Measurements from ENCODE around the gene PMM1. TPM values are rescaled to one million over a fixed set of nuclear protein-coding genes. Genes with fewer than 3 reads are reported as not detected.

The PMM1 gene
- polyA plus RNA-seq, 1 of the 3 experiments (the other 2 are of a cell fraction): 46.4 TPM

DNA sequence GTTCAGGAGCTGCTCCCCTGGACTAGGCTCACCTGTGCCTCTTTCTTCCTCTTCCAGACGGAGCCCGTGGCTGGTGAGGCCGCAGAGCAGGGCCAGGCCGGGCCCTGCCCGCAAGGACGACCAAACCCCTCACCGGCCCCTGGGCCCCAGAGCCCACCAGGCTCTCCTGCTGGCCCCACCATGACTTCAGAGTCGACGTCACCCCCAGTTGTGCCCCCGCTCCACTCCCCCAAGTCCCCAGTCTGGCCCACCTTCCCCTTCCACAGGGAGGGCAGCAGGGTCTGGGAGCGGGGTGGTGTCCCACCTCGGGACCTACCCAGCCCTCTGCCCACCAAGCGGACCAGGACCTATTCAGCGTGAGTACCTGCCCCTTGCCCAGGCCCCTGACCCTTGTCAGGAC, 17.9 kb downstream of the PMM1 start:
- no peak overlapping the region for H3K4me2 ChIP-seq
- no peaks in the 10 kb centered on the region for H3K9me3 ChIP-seq
- TF ChIP-seq CHD2 (IDR thresholded peaks at IDR 0.05; ENCODE audit: low read length, partially characterized antibody) (no peak), SIN3A (IDR thresholded peaks at IDR 0.05; ENCODE audit: borderline replicate concordance, low read depth, low read length) (no peak), FOXJ3 (CRISPR knock-in tag; IDR thresholded peaks at IDR 0.05) (no peak), TAF1 (IDR thresholded peaks at IDR 0.05; ENCODE audit: borderline replicate concordance, low read depth, low read length) (no peak), ELF1 (IDR thresholded peaks at IDR 0.05) (no peak), GABPA (IDR thresholded peaks at IDR 0.05; ENCODE audit: low read depth) (no peak), TEAD4 (IDR thresholded peaks at IDR 0.05; ENCODE audit: borderline replicate concordance, insufficient read depth) (no peak), GATA2 (CRISPR knock-in tag; IDR thresholded peaks at IDR 0.05) (no peak), NRF1 (IDR thresholded peaks at IDR 0.05; ENCODE audit: low read depth, low read length) (no peak), POLR2AphosphoS5 (IDR thresholded peaks at IDR 0.05; ENCODE audit: low read depth, low read length) (no peak), RXRA (IDR thresholded peaks at IDR 0.05; ENCODE audit: borderline replicate concordance, low read depth) (no peak)
- TF ChIP-seq, protein P1, sequence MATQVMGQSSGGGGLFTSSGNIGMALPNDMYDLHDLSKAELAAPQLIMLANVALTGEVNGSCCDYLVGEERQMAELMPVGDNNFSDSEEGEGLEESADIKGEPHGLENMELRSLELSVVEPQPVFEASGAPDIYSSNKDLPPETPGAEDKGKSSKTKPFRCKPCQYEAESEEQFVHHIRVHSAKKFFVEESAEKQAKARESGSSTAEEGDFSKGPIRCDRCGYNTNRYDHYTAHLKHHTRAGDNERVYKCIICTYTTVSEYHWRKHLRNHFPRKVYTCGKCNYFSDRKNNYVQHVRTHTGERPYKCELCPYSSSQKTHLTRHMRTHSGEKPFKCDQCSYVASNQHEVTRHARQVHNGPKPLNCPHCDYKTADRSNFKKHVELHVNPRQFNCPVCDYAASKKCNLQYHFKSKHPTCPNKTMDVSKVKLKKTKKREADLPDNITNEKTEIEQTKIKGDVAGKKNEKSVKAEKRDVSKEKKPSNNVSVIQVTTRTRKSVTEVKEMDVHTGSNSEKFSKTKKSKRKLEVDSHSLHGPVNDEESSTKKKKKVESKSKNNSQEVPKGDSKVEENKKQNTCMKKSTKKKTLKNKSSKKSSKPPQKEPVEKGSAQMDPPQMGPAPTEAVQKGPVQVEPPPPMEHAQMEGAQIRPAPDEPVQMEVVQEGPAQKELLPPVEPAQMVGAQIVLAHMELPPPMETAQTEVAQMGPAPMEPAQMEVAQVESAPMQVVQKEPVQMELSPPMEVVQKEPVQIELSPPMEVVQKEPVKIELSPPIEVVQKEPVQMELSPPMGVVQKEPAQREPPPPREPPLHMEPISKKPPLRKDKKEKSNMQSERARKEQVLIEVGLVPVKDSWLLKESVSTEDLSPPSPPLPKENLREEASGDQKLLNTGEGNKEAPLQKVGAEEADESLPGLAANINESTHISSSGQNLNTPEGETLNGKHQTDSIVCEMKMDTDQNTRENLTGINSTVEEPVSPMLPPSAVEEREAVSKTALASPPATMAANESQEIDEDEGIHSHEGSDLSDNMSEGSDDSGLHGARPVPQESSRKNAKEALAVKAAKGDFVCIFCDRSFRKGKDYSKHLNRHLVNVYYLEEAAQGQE (IDR thresholded peaks at IDR 0.05; ENCODE audit: low read depth, low read length): no peak
- TF ChIP-seq, protein P2, sequence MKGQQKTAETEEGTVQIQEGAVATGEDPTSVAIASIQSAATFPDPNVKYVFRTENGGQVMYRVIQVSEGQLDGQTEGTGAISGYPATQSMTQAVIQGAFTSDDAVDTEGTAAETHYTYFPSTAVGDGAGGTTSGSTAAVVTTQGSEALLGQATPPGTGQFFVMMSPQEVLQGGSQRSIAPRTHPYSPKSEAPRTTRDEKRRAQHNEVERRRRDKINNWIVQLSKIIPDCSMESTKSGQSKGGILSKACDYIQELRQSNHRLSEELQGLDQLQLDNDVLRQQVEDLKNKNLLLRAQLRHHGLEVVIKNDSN (IDR thresholded peaks at IDR 0.05; ENCODE audit: borderline replicate concordance, low read depth): no peak
- TF ChIP-seq, protein P3, sequence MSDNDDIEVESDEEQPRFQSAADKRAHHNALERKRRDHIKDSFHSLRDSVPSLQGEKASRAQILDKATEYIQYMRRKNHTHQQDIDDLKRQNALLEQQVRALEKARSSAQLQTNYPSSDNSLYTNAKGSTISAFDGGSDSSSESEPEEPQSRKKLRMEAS (IDR thresholded peaks at IDR 0.05; ENCODE audit: low read depth): no peak
- TF ChIP-seq, protein P4, sequence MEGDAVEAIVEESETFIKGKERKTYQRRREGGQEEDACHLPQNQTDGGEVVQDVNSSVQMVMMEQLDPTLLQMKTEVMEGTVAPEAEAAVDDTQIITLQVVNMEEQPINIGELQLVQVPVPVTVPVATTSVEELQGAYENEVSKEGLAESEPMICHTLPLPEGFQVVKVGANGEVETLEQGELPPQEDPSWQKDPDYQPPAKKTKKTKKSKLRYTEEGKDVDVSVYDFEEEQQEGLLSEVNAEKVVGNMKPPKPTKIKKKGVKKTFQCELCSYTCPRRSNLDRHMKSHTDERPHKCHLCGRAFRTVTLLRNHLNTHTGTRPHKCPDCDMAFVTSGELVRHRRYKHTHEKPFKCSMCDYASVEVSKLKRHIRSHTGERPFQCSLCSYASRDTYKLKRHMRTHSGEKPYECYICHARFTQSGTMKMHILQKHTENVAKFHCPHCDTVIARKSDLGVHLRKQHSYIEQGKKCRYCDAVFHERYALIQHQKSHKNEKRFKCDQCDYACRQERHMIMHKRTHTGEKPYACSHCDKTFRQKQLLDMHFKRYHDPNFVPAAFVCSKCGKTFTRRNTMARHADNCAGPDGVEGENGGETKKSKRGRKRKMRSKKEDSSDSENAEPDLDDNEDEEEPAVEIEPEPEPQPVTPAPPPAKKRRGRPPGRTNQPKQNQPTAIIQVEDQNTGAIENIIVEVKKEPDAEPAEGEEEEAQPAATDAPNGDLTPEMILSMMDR (IDR thresholded peaks at IDR 0.05): no peak
- CTCF ChIA-PET: no interaction called here
- no peaks in the 10 kb centered on the region for H3K9me2 ChIP-seq
- no peaks in the 10 kb centered on the region for H3K36me3 ChIP-seq (replicated peaks in 1 of 2; ENCODE audit: control insufficient read depth in 1 of 2, insufficient read depth in 2 of 2, low read length in 1 of 2)
- DNase-seq: no peak
- H3K79me2 ChIP-seq (ENCODE audit: insufficient read depth): no peaks in the 10 kb centered on the region
- H3K27me3 ChIP-seq (ENCODE audit: insufficient read depth): no peaks in the 10 kb centered on the region
- POLR2A ChIA-PET: no interaction called here
- H3K4me3 ChIP-seq (ENCODE audit: low read depth in 2 of 2, low read length in 1 of 2): no peak overlapping the region
- H3F3A ChIP-seq (replicated peaks; ENCODE audit: insufficient read depth): no peaks in the 10 kb centered on the region
- H2AFZ ChIP-seq (ENCODE audit: low read depth): no peak overlapping the region
- H3K27ac ChIP-seq (ENCODE audit: low read depth in 2 of 2, low read length in 1 of 2): no peak overlapping the region
- H3K4me1 ChIP-seq (ENCODE audit: control insufficient read depth in 1 of 2, insufficient read depth in 2 of 2, low read depth in 1 of 2, low read length in 1 of 2): peaks cover 0 to 6% of the 10 kb centered on the region in 2 experiments; a peak in 1 of 4 replicates
- no CpG with 5 or more reads among the region's 14 CpGs for WGBS (ENCODE audit: low lambda C conversion rate)
- H3K9ac ChIP-seq: no peak overlapping the region
- H4K20me1 ChIP-seq (ENCODE audit: insufficient read depth): no peaks in the 10 kb centered on the region

All from SK-N-SH (cell line).